ENCODE results near the gene STK11.

The STK11 gene

DNA sequence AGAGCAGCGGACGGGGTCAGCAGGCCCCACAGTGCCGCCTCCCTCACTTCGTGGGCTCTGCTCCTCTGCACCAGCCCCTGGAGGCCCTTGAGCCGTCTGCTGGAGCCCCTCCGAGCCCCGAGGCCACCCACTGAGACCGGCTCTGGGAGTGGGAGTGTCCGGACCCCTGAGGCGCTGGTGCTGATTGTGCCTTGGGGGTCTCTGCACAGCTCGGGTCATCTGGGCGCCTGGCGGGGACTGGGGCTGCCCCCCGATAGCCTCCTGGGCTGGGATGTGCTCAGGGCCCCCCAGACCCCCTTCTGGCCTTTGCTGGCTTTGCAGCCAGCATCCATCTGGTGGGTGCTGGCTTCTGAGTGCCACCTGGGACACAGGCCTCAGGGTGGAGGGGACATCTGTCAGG is 16.8 kb downstream of the STK11 start:
- TF ChIP-seq, protein P1, sequence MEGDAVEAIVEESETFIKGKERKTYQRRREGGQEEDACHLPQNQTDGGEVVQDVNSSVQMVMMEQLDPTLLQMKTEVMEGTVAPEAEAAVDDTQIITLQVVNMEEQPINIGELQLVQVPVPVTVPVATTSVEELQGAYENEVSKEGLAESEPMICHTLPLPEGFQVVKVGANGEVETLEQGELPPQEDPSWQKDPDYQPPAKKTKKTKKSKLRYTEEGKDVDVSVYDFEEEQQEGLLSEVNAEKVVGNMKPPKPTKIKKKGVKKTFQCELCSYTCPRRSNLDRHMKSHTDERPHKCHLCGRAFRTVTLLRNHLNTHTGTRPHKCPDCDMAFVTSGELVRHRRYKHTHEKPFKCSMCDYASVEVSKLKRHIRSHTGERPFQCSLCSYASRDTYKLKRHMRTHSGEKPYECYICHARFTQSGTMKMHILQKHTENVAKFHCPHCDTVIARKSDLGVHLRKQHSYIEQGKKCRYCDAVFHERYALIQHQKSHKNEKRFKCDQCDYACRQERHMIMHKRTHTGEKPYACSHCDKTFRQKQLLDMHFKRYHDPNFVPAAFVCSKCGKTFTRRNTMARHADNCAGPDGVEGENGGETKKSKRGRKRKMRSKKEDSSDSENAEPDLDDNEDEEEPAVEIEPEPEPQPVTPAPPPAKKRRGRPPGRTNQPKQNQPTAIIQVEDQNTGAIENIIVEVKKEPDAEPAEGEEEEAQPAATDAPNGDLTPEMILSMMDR (IDR thresholded peaks at IDR 0.05; ENCODE audit: low read depth, low read length): no peak
- DNase-seq (ENCODE audit: extremely low read depth, low read depth): no peak

DNA sequence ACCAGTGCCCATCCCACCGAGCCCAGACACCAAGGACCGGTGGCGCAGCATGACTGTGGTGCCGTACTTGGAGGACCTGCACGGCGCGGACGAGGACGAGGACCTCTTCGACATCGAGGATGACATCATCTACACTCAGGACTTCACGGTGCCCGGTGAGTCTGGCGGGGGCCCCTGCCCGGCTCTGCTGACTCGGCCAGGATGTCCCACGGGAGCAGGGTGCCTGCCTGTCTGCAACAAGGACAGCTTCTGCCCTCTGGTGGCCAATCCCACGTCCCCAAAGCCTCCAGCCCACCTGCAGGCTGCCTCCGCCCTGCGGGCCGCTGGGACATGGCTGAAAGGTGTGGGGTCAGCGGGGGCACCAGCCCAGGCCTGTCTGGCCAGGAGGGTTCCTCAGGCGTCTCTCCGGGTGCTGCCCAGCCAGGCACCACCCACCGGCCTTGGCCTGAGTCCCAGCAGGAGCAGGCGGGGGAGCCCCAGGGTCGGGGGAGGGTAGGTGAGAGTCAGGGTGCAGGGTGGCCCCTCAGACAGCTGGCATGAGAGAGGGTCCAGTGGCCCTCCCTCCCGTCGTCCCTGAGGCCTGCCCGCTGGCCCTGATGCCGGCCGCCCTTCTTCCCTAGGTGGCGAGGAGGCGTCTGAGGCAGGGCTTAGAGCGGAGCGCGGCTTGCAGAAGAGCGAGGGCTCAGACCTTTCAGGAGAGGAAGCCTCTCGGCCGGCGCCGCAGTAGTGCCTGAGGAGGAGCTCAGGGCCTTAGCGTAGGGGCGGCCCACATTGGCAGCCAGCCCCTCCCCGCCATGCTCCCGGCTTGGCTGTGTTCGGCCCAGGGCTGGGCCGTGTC is 17.7 kb downstream of the STK11 start:
- no peak for DNase-seq (ENCODE audit: extremely low read depth, low read depth)
- TF ChIP-seq, protein P1 (IDR thresholded peaks at IDR 0.05; ENCODE audit: low read depth, low read length): peak; percentile 31

DNA sequence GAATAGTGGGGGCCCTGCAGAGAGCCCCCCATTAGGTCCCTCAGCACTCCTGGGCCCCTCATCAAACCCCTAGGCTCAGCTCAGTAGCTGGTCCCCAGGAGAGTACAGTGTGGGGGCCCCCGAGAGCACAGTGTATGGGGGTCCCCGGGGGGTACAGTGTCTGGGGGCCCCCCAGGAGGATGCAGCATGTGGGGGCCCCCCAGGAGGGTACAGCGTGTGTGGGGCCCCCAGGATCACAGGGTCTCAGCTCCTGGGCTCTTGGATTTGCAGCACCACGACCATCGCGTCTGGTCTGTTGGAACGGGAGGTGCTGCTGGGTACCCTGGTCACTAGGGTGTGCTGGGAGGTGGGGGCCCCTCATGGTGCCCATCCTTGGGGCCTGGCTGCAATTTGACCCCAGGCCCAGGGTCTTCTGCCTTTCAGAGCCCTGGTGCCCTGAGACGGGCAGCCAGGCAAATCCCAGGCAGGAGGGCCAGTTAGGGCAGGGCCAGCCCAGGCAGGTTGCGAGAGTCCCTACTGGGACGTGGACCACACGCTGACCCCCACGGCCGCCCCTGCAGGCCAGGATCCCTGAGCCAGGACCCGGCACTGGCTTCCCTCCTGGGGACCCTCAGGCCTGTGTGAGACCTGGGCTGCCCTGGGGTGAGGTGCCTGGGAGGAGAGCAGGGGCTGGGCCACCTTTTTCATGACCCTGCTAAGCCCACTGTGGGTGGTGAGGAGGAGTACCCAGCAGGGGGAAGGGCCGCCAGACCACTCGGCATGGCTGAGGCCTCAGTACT is 18.7 kb downstream of the STK11 start:
- DNase-seq (ENCODE audit: extremely low read depth, low read depth): no peak
- TF ChIP-seq, protein P1 (IDR thresholded peaks at IDR 0.05; ENCODE audit: low read depth, low read length): no peak

DNA sequence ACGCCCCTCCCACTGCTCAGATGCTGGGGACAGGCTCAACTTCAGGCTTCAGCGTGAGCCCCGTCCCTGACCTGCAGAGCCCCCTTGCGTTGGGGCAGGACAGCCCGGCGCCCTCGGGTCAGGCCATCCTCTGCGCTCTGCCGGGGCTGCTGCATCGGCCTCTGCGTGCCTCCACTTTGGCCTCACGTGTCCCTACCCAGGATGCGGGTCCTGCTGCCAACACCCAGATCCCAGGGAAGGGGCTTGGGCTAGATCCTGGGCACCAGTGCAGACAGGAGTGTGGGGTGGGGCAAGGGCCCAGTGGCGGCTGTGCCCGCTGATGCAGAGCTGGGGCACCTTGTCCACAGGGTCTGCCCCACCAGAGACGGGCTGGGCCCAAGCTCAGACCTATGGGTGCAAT is 19.3 kb downstream of the STK11 start:
- DNase-seq (ENCODE audit: extremely low read depth, low read depth): no peak
- TF ChIP-seq, protein P1 (IDR thresholded peaks at IDR 0.05; ENCODE audit: low read depth, low read length): no peak

DNA sequence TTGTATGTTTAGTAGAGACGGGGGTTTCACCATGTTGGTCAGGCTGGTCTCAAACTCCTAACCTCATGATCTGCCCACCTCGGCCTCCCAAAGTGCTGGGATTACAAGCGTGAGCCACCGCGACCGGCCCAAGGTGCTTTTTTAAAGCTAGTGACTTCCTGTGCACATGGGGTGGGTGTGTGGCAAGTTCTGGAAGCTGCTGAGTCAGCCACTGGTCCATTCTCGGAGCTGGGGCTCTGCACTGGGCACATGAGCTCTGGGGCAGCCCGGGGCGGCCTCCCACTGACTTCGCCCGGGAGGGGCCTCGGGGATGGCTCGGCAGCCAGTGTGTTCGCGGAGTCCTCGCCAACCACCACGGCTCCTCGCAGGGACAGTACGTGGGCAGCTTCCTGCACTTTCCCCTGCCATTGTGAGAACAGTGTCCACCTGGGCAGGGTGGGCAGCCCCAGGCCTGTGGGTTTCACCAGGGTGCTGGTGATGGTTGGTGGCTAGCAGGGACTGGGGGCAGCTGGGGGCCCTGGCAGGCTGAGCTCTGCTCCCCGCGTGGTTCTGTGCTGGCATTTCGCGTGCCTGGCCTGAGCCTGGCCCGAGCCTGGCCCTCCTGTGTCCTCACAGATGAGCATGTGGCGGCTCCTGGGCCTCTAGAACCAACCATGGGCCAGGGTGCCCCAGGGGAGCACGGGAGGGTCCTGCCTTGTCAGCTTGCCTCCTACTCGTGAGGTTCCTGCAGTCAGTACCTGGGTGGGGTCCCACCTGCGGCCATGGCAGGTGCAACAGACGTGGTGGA is 20.1 kb downstream of the STK11 start:
- TF ChIP-seq, protein P1 (IDR thresholded peaks at IDR 0.05; ENCODE audit: low read depth, low read length): no peak

DNA sequence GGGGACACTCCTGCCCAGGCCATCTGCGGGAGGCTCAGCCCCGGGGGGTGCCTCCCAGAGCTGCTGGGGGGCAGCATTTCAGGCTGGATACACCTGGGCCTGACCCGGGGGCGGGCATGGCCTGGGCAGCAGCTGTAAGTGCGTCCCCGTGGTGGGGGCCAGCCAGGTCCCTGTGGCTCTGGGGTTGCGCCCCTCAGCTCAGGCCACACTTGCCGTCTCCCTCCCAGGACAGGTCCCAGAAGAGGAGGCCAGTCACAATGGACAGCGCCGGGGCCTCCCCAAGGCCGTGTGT is 20.6 kb downstream of the STK11 start:
- TF ChIP-seq, protein P1 (IDR thresholded peaks at IDR 0.05; ENCODE audit: low read depth, low read length): no peak
- no peak for DNase-seq (ENCODE audit: extremely low read depth, low read depth)

More for the DNA sequence above, 20.1 kb downstream of the STK11 start:
- no peak for DNase-seq (ENCODE audit: extremely low read depth, low read depth)

All from AG09319 (cell line).